Cardiac muscle cell (in vitro differentiated cells and primary cell): ENCODE data around the gene RFX3. TPM values are rescaled to one million over a fixed set of nuclear protein-coding genes. Genes with fewer than 3 reads are reported as not detected.

Source experiments
- DNase-seq, 2 donors: peaks; one replicate each; pipeline versions ENCODE4 v3.0.0 to v3.0.0-alpha.2; 2010 to 2017; ENCODE audit warnings: low read depth in 1 of 2, low spot score in 1 of 2
- H3K27ac ChIP-seq: fragments of 200-600 bp; sonication (generic); 2 replicates; pipeline ENCODE4 v1.5.1; 2016
- H3K27me3 ChIP-seq: fragments of 200-600 bp; sonication (generic); 2 replicates; pipeline ENCODE4 v1.6.0; 2016; ENCODE audit warnings: control low read depth
- H3K36me3 ChIP-seq: fragments of 200-600 bp; sonication (generic); 2 replicates; pipeline ENCODE4 v1.5.1; 2016; ENCODE audit warnings: control low read depth
- H3K4me1 ChIP-seq: fragments of 200-600 bp; sonication (generic); 2 replicates; pipeline ENCODE4 v1.8.1; 2017; ENCODE audit warnings: low read depth, mild to moderate bottlenecking, mixed run types
- H3K4me3 ChIP-seq: fragments of 200-600 bp; sonication (generic); 2 replicates; pipeline ENCODE4 v1.5.1; 2016; ENCODE audit warnings: mild to moderate bottlenecking
- H3K9me3 ChIP-seq: fragments of 200-600 bp; sonication (generic); 2 replicates; pipeline ENCODE4 v1.5.1; 2017; ENCODE audit warnings: low read depth, mild to moderate bottlenecking, control low read depth
- polyA plus RNA-seq: library from polyadenylated mRNA; unstranded; fragments of >200 nt; fragmentation: Nextera tagmentation; extraction: Ambion mirVana; gene quantifications from 2 replicates; pipeline ENCODE4 v1.2.1, GENCODE V29; 2016
- total RNA-seq: library from RNA; depleted of rRNA; stranded (reverse); fragments of >200 nt; gene quantifications from 2 replicates; pipeline ENCODE4 v1.2.3, GENCODE V29; 2016
- TF ChIP-seq, protein P1 (sequence below): IDR thresholded peaks from 2 replicates; pipeline ENCODE4 v1.5.1; 2012; ENCODE audit warnings: low read depth, mild to moderate bottlenecking, low read length

The RFX3 gene
- total and polyA plus RNA-seq, 2 experiments from 2014 or later, result 6.3 to 9.9 TPM

GRCh38 chr9:3247211-3247610, 278.6 kb downstream of the RFX3 start:
- no peaks in the 10 kb centered on the region for H3K36me3 ChIP-seq
- H3K9me3 ChIP-seq, result no peaks in the 10 kb centered on the region
- TF ChIP-seq, protein P1, sequence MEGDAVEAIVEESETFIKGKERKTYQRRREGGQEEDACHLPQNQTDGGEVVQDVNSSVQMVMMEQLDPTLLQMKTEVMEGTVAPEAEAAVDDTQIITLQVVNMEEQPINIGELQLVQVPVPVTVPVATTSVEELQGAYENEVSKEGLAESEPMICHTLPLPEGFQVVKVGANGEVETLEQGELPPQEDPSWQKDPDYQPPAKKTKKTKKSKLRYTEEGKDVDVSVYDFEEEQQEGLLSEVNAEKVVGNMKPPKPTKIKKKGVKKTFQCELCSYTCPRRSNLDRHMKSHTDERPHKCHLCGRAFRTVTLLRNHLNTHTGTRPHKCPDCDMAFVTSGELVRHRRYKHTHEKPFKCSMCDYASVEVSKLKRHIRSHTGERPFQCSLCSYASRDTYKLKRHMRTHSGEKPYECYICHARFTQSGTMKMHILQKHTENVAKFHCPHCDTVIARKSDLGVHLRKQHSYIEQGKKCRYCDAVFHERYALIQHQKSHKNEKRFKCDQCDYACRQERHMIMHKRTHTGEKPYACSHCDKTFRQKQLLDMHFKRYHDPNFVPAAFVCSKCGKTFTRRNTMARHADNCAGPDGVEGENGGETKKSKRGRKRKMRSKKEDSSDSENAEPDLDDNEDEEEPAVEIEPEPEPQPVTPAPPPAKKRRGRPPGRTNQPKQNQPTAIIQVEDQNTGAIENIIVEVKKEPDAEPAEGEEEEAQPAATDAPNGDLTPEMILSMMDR, result no peak

DNA sequence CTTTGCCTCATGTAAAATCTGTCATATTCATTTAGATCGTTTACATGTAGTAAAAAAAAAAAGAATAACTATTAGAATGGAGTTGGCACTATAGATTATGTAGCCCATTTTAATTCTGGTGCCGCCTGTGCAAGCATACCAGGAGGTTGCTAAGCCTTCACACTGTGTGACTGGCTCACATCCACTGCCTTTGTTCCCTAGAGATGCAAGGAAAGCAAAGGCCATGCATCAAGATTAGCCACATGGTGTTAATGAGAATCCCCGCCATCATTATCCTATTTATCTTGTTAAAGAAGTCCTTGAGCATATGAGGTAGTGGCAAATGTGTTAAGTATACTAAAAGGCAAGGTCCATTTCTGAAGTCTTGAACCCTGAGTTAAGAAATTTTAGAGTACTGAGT, 279.6 kb downstream of the RFX3 start:
- DNase-seq, result no peak
- no peaks in the 10 kb centered on the region for H3K36me3 ChIP-seq
- H3K4me3 ChIP-seq, result no peak overlapping the region
- H3K9me3 ChIP-seq, result no peaks in the 10 kb centered on the region
- no peak overlapping the region for H3K27ac ChIP-seq
- TF ChIP-seq, protein P1, result no peak
- H3K27me3 ChIP-seq, result no peaks in the 10 kb centered on the region
- peaks cover 3% of the 10 kb centered on the region for H3K4me1 ChIP-seq

More at GRCh38 chr9:3247211-3247610, 278.6 kb downstream of the RFX3 start:
- Histone ChIP-seq H3K27me3 (no peaks in the 10 kb centered on the region), H3K27ac (no peak overlapping the region), H3K4me3 (no peak overlapping the region), H3K4me1 (no peaks in the 10 kb centered on the region)
- DNase-seq, result no peak

DNA sequence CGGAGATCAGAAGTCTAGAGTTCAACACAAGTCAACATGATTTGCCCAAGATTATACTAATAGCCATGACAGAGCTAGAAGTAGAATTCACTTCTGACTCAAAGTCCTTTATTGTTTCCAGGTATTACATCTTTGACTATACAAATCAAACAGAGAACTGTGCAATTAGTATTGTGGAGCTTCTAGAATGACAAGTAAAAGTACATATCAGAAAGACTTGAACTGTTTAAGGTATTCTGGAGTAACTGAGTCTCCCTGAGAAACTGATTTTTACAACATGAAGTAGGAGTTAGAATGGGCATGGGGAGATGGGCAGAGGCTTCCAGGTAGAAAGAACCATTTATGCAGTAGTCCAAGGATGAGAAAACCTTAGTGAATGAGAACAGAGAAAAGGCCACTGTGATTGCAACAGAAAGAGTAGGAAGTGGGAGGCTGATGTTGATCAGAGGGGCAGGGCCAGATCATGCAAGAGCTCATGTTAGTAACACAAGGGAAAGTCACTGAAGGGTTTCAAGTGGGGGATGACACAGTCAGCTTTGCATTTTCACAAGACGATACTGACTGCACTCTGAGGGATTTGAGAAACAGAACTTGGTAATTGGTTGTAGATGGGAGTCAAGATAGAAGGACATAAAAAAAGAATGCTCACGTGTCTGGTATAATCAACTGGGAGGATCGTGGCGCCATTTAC, 280.7 kb downstream of the RFX3 start:
- TF ChIP-seq, protein P1, result no peak
- H3K27me3 ChIP-seq, result no peaks in the 10 kb centered on the region
- H3K27ac ChIP-seq, result no peak overlapping the region
- no peaks in the 10 kb centered on the region for H3K9me3 ChIP-seq
- DNase-seq, result peak in 1 of 2 donors; percentile 21
- H3K36me3 ChIP-seq, result no peaks in the 10 kb centered on the region
- no peak overlapping the region for H3K4me3 ChIP-seq
- peaks cover 8% of the 10 kb centered on the region for H3K4me1 ChIP-seq

DNA sequence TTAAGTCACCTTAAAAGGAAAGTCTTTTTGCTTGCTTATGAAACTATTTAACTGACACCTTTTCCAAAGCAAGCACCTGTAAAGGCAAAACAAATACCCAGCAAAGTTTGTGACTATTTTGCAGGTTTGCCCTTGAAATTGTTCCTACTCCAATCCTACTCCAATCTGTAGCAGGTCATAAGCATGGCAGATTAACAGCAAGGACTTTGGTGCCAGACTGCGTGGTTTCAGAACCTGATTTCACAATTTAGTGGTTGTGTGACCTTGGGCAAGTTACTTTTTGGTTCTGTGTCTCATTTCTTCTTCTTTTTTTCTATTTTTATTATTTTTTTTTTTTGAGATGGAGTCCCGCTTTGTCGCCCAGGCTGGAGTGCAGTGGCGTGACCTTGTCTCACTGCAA, 282.1 kb downstream of the RFX3 start:
- H3K36me3 ChIP-seq, result no peaks in the 10 kb centered on the region
- TF ChIP-seq, protein P1, result no peak

DNA sequence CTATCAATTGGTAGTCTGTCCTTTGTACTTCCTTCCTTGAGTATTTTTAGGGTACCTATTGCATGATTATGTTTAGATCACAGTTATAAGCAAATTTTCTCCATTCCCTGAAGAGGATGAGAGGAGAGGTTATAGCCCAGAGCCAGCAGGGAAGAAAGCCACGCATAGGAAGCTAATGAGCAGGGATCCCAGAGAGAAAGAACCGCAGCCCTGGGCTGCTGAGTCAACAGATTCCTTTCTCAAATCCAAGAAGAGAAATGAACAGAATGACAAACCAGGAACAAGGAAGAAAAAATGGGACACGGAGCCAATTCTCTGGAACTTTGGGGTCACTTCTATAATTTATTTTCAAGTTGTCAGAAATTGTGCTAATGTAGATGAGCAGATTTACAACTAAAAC, 284.5 kb downstream of the RFX3 start:
- Histone ChIP-seq H3K27ac (no peak overlapping the region), H3K36me3 (no peaks in the 10 kb centered on the region), H3K27me3 (no peaks in the 10 kb centered on the region), H3K4me1 (peaks cover 8% of the 10 kb centered on the region), H3K4me3 (no peak overlapping the region), H3K9me3 (no peaks in the 10 kb centered on the region)
- TF ChIP-seq, protein P1, result no peak
- peak; percentile 32 to 33 for DNase-seq

More for the DNA sequence above, 282.1 kb downstream of the RFX3 start:
- no peak for DNase-seq
- H3K4me1 ChIP-seq, result peaks cover 8% of the 10 kb centered on the region
- no peaks in the 10 kb centered on the region for H3K27me3 ChIP-seq
- H3K9me3 ChIP-seq, result no peaks in the 10 kb centered on the region
- H3K4me3 ChIP-seq, result no peak overlapping the region
- no peak overlapping the region for H3K27ac ChIP-seq
